Body of pancreas (tissue), 4 donors: ENCODE data around the gene CLEC16A.

Experiments used
- POLR2A ChIP-seq, 3 donors: fragments of 450-650 bp; IDR thresholded peaks; one replicate each; pipeline ENCODE4 v1.6.1; 2016; ENCODE audit warnings: antibody characterized with exemption in 3 of 3, mild to moderate bottlenecking in 2 of 3
- TF ChIP-seq, protein P1 (sequence below), 7 experiments: fragments of 450-650 bp in 4 of 7; fragments of 200-600 bp in 3 of 7; sonication (generic) in 3 of 7; IDR thresholded peaks; one replicate each; pipeline ENCODE4 v1.5.1; 2016 to 2019; ENCODE audit warnings: antibody characterized with exemption in 7 of 7

DNA sequence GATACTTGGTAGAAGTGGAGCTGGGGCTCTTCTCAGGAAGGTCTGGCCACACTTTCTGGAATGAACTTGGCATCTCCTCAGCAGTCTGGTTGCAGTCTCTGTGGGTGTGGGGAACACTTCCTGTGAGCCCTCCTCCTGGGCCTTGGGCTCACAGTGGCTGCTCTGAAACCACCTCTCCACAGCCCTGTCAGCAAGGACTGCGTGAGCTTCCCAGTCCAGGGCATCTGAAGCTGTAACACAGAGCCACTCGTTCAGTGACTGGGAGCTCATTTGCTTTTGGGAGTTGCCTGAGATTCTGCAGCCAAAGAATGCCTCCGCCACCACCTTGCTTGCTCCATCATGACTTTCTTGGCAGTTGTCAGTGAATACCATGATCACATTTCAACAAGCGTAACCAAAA lies 60.0 kb downstream of the CLEC16A start:
- TF ChIP-seq POLR2A (IDR thresholded peaks at IDR 0.05), result no peak
- TF ChIP-seq, protein P1, sequence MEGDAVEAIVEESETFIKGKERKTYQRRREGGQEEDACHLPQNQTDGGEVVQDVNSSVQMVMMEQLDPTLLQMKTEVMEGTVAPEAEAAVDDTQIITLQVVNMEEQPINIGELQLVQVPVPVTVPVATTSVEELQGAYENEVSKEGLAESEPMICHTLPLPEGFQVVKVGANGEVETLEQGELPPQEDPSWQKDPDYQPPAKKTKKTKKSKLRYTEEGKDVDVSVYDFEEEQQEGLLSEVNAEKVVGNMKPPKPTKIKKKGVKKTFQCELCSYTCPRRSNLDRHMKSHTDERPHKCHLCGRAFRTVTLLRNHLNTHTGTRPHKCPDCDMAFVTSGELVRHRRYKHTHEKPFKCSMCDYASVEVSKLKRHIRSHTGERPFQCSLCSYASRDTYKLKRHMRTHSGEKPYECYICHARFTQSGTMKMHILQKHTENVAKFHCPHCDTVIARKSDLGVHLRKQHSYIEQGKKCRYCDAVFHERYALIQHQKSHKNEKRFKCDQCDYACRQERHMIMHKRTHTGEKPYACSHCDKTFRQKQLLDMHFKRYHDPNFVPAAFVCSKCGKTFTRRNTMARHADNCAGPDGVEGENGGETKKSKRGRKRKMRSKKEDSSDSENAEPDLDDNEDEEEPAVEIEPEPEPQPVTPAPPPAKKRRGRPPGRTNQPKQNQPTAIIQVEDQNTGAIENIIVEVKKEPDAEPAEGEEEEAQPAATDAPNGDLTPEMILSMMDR (IDR thresholded peaks at IDR 0.05), result no peak
